K562 (cell line): ENCODE results near the gene PRCC. TPM values are rescaled to one million over a fixed set of nuclear protein-coding genes. Genes with fewer than 3 reads are reported as not detected.

Source experiments
- ATAC-seq: fragments of 200-7000 bp; cut with Tn5 transposase; 3 replicates; pipeline ENCODE4 v1.9.1; 2020; ENCODE audit warnings: moderate library complexity
- BruUV-seq: library from RNA; stranded (reverse); fragments of 400-500 nt; replicated peaks from 2 replicates; lab custom pipeline; 2021; lab: Mats Ljungman, UMichigan
- CTCF ChIA-PET: fragments of 300-600 bp; formaldehyde crosslinking; extraction: SDS; loops from one replicate; lab custom pipeline; 2021; ENCODE audit warnings: low intra/inter-chr PET ratio; lab: Yijun Ruan, JAX
- POLR2A ChIA-PET: fragments of 300-600, 350-650 bp; sonication (Branson Sonifier 250); formaldehyde crosslinking; extraction: SDS; loops from one replicate; lab custom pipeline; 2021; ENCODE audit warnings: antibody characterized with exemption, inconsistent platforms; lab: Yijun Ruan, JAX
- DNase-seq, 4 experiments: peaks; one replicate each; pipeline versions ENCODE4 v3.0.0 to v3.0.0-alpha.2; 2011 to 2018; ENCODE audit warnings: low spot score in 3 of 4, mixed read lengths in 3 of 4; ENCODE audit errors: extremely low read depth in 1 of 4
- FAIRE-seq: peaks from 2 replicates; lab custom pipeline; 2011; peaks lifted over from hg19 to GRCh38; lab: Jason Lieb, UNC
- H2AFZ ChIP-seq: 2 replicates; pipeline ENCODE4 v1.6.0; 2011; ENCODE audit warnings: low read depth, low read length, control low read depth, inconsistent platforms
- H3K27ac ChIP-seq: fragments of 200-600 bp; 3 replicates; pipeline ENCODE4 v1.8.0; 2011; ENCODE audit warnings: low read depth, mild to moderate bottlenecking, control low read depth, inconsistent platforms, low read length, moderate library complexity, mixed read lengths; ENCODE audit errors: extremely low read depth
- H3K27me3 ChIP-seq, 2 experiments: fragments of 300-600 bp in 1 of 2; 2 replicates in 1 of 2; 3 replicates in 1 of 2; pipeline versions ENCODE4 v1.6.0 to v1.8.0; 2011; ENCODE audit warnings: inconsistent platforms in 2 of 2, low read length in 2 of 2, mild to moderate bottlenecking in 1 of 2, mixed read lengths in 1 of 2, moderate library complexity in 1 of 2; ENCODE audit not compliant: control insufficient read depth in 2 of 2, insufficient read depth in 2 of 2
- H3K36me3 ChIP-seq: fragments of 300-600 bp; 3 replicates; pipeline ENCODE4 v1.8.0; 2011; ENCODE audit warnings: mild to moderate bottlenecking, low read length, inconsistent platforms; ENCODE audit not compliant: control insufficient read depth, insufficient read depth
- H3K4me1 ChIP-seq, 2 experiments: fragments of 200-600 bp in 1 of 2; replicated peaks in 1 of 2; 2 replicates in 1 of 2; 3 replicates in 1 of 2; pipeline versions ENCODE4 v1.5.1 to v1.8.0; 2011; ENCODE audit warnings: inconsistent platforms in 2 of 2, low read length in 2 of 2, mild to moderate bottlenecking in 1 of 2, mixed read lengths in 1 of 2, moderate library complexity in 1 of 2; ENCODE audit not compliant: control insufficient read depth in 2 of 2, insufficient read depth in 2 of 2
- H3K4me2 ChIP-seq: 2 replicates; pipeline ENCODE4 v1.6.1; 2011; ENCODE audit warnings: low read length, control low read depth, inconsistent platforms, mixed read lengths; ENCODE audit not compliant: insufficient read depth
- H3K4me3 ChIP-seq: fragments of 200-600 bp; sonication (generic), shearing (Covaris generic); 2 replicates; pipeline ENCODE4 v1.5.1; 2016; ENCODE audit warnings: control low read depth, inconsistent platforms
- H3K79me2 ChIP-seq: fragments of 200-600 bp; 3 replicates; pipeline ENCODE4 v1.8.0; 2011; ENCODE audit warnings: low read length, inconsistent platforms; ENCODE audit not compliant: control insufficient read depth, insufficient read depth
- H3K9ac ChIP-seq, 2 experiments: 2 replicates each; pipeline versions ENCODE4 v1.6.0 to v1.6.1; 2011; ENCODE audit warnings: low read depth in 2 of 2, low read length in 2 of 2, control low read depth in 1 of 2, inconsistent platforms in 1 of 2, mild to moderate bottlenecking in 1 of 2, mixed read lengths in 1 of 2; ENCODE audit not compliant: insufficient read depth in 1 of 2
- H3K9me1 ChIP-seq: one replicate; pipeline ENCODE4 v1.6.0; 2011; ENCODE audit warnings: inconsistent platforms, mild to moderate bottlenecking, low read length, moderate library complexity; ENCODE audit not compliant: control insufficient read depth, insufficient read depth
- H3K9me3 ChIP-seq: replicated peaks from 2 replicates; pipeline ENCODE4 v1.5.1; 2011; ENCODE audit warnings: low read depth, low read length, inconsistent platforms; ENCODE audit not compliant: control insufficient read depth, insufficient read depth
- H4K20me1 ChIP-seq: replicated peaks from 2 replicates; pipeline ENCODE4 v1.6.1; 2011; ENCODE audit warnings: low read length, inconsistent platforms, mixed read lengths; ENCODE audit not compliant: control insufficient read depth, insufficient read depth
- CBX3 ChIP-seq, 2 experiments: IDR thresholded peaks; 1 replicate in 1 of 2; 2 replicates in 1 of 2; pipeline ENCODE4 v1.6.1; 2012; ENCODE audit warnings: inconsistent platforms in 2 of 2, low read length in 2 of 2, borderline replicate concordance in 1 of 2, control low read depth in 1 of 2
- CEBPG ChIP-seq, 3 experiments: fragments of 200-800 bp in 1 of 3; sonication (Bioruptor generic) in 1 of 3; sonication (generic) in 1 of 3; formaldehyde crosslinking in 1 of 3; IDR thresholded peaks in 2 of 3; conservative IDR thresholded peaks in 1 of 3; 2 replicates each; pipeline versions ENCODE4 v1.6.1 to v1.8.0; 2016 to 2022; ENCODE audit warnings: missing compliant biosample characterization in 2 of 3, missing genetic modification characterization in 2 of 3, mild to moderate bottlenecking in 1 of 3, missing genetic modification reagents in 1 of 3
- FOXA1 ChIP-seq: fragments of 450-650 bp; IDR thresholded peaks from 2 replicates; pipeline ENCODE4 v1.6.1; 2016; ENCODE audit warnings: mild to moderate bottlenecking, borderline replicate concordance
- GABPB1 ChIP-seq: sonication (generic); formaldehyde crosslinking; IDR thresholded peaks from 2 replicates; pipeline ENCODE4 v1.8.0; 2022; ENCODE audit warnings: mild to moderate bottlenecking, missing genetic modification reagents
- HNRNPH1 ChIP-seq: fragments of 200-400 bp; formaldehyde crosslinking; optimal IDR thresholded peaks from 2 replicates; pipeline ENCODE3; 2017; ENCODE audit warnings: low read depth, mild to moderate bottlenecking, low read length, moderate library complexity
- KDM1A ChIP-seq, 2 experiments: fragments of 450-650 bp; IDR thresholded peaks; 2 replicates each; pipeline ENCODE4 v1.6.1; 2016; ENCODE audit warnings: mild to moderate bottlenecking in 2 of 2
- MAX ChIP-seq: sonication (generic); formaldehyde crosslinking; IDR thresholded peaks from 2 replicates; pipeline ENCODE4 v1.9.0; 2022; ENCODE audit warnings: mild to moderate bottlenecking, missing genetic modification reagents
- TFAP4 ChIP-seq: sonication (generic); formaldehyde crosslinking; IDR thresholded peaks from 2 replicates; pipeline ENCODE4 v1.8.0; 2022; ENCODE audit warnings: missing genetic modification reagents, mild to moderate bottlenecking, moderate library complexity, borderline replicate concordance
- ZNF592 ChIP-seq: fragments of 450-650 bp; IDR thresholded peaks from 2 replicates; pipeline ENCODE4 v1.6.1; 2017; ENCODE audit warnings: antibody characterized with exemption, mild to moderate bottlenecking
- WGBS: fragments of 100-300 bp; shearing (Covaris generic); methylation state at CpG from one replicate; pipeline ENCODE4 v1.1.6; 2016; ENCODE audit warnings: low coverage, mixed read lengths; ENCODE audit not compliant: insufficient coverage; ENCODE audit errors: missing lambda C conversion rate; 5-methylcytosine and 5-hydroxymethylcytosine counted together
- in situ Hi-C: fragments of 300-500 bp; cut with MboI; formaldehyde crosslinking; loops from 4 replicates; pipeline ENCODE4 v1.15.0; 2018; ENCODE audit warnings: inconsistent platforms, mixed read lengths
- intact Hi-C: fragments of 100-400 bp; cut with micrococcal nuclease; formaldehyde crosslinking; loops from 2 replicates; pipeline ENCODE4 v1.14.2; 2022
- polyA plus RNA-seq, 8 experiments: library from polyadenylated mRNA; depleted of rRNA in 4 of 8; stranded (reverse) in 5 of 8; unstranded in 3 of 8; fragments of >200 nt; fragmentation: Nextera tagmentation in 2 of 8; fragmentation: Illumina TruSeq in 1 of 8; extraction: Ambion mirVana in 2 of 8; extraction: Trizol in 1 of 8; gene quantifications; 2 replicates each; pipeline versions ENCODE4 v1.2.1 to v1.2.3, GENCODE V29; 2011 to 2014; ENCODE audit warnings: inconsistent platforms in 1 of 8, missing spikeins in 1 of 8
- total RNA-seq, 7 experiments: library from RNA; depleted of rRNA in 6 of 7; stranded (reverse); fragments of >200 nt in 6 of 7; fragmentation: Illumina TruSeq in 2 of 7; extraction: Trizol in 2 of 7; gene quantifications; 2 replicates each; pipeline versions ENCODE4 v1.2.1 to v1.2.3, GENCODE V29; 2011 to 2021; ENCODE audit warnings: low replicate concordance in 1 of 7

Gene PRCC
- total and polyA plus RNA-seq, 9 of the 15 experiments (the other 6 are each of a cell fraction or from before 2014, with no cell fraction given), result 23.9 to 201 (median 41.1) TPM

GRCh38 chr1:156767879-156768604 is 707 bp downstream of the PRCC start:
- no TSS peak for BruUV-seq
- POLR2A ChIA-PET, result interaction anchor here (0.9 to 3.2 kb wide), 13 partner anchors 11 to 103 kb away, joined by 3 to 27 read pairs (median 3); partner anchors contain the start of genes ISG20L2, METTL25B and MRPL24
- Histone ChIP-seq H3K4me2 (peak overlapping the region; percentile 96), H3K9me1 (no peaks in the 10 kb centered on the region), H3K9ac (peak overlapping the region; percentile 91 to 98), H3K79me2 (peaks cover 69% of the 10 kb centered on the region), H3K36me3 (peaks cover 24% of the 10 kb centered on the region), H3K4me3 (peak overlapping the region; percentile 88), H4K20me1 (no peaks in the 10 kb centered on the region), H3K27ac (peak overlapping the region; percentile 84), H3K4me1 (peaks cover 23 to 30% of the 10 kb centered on the region in 2 experiments), H3K9me3 (no peaks in the 10 kb centered on the region), H2AFZ (peak overlapping the region; percentile 50; the same call in 1 of the 2 replicates), H3K27me3 (no peaks in the 10 kb centered on the region)
- CTCF ChIA-PET, result interaction anchor here (0.7 kb wide), 1 partner anchor 154 kb away, joined by 3 read pairs; no protein-coding TSS in a partner anchor
- 3% methylated on average over 19 of the region's 31 CpGs for WGBS
- no peak; the same call in 1 of the 3 replicates for ATAC-seq
- FAIRE-seq, result no peak
- intact Hi-C loops (loop anchor here (1.0 to 2.0 kb wide), 3 partner anchors 17 to 41 kb away; partner anchors contain the start of genes HDGF and MRPL24), in situ Hi-C loops (loop anchor here (5.0 kb wide), 1 partner anchor 41 kb away; the partner anchor contains the start of genes ISG20L2 and METTL25B)
- DNase-seq, result peak; percentile 39 to 68 (median 59)
- peak; percentile 61; the same call in 1 of the 2 replicates for TF ChIP-seq MAX (CRISPR knock-in tag)
- TF ChIP-seq GABPB1 (CRISPR knock-in tag), result no peak
- TF ChIP-seq HNRNPH1, result no peak
- peak; percentile 54; the same call in 1 of the 2 replicates for TF ChIP-seq CEBPG (CRISPR knock-in tag; IDR thresholded peaks at IDR 0.05)
- 0 out of 4 replicates have a peak, but pooled peaks of 1 of the 2 experiments have one; percentile 16 for TF ChIP-seq CEBPG (tag; conservative IDR thresholded peaks at IDR 0.05 in 1 of 2, IDR thresholded peaks at IDR 0.05 in 1 of 2)
- TF ChIP-seq FOXA1, result no peak
- TF ChIP-seq KDM1A (IDR thresholded peaks at IDR 0.05), result no peak
- TF ChIP-seq CBX3 (IDR thresholded peaks at IDR 0.05; ENCODE audit: borderline replicate concordance in 1 of 2, low read length in 2 of 2), result no peak
- TF ChIP-seq TFAP4 (CRISPR knock-in tag), result peak; percentile 38; the same call in 1 of the 2 replicates
- 0 out of 2 replicates have a peak, but pooled peaks have one; percentile 15 for TF ChIP-seq ZNF592
